Stimulated activated memory B cell treated with anti-CD40 and anti-IgM and Interleukin-4, amounts not matched to agents 10 μg/mL and 1 μg/mL and 100 μg/mL, for 72 hours (primary cell): ENCODE measurements around the gene CLCN7.

ENCODE experiments used
- ATAC-seq: fragments of 150-1000 bp; cut with Tn5 transposase; 2 replicates; pipeline ENCODE4 v1.10.0; 2021
- H3K27ac Mint-ChIP-seq: one replicate; pipeline ENCODE4 v1.8.0; 2022; ENCODE audit warnings: mild to moderate bottlenecking, mixed read lengths
- H3K27me3 Mint-ChIP-seq: one replicate; pipeline ENCODE4 v1.8.0; 2022; ENCODE audit warnings: mixed read lengths
- H3K36me3 Mint-ChIP-seq: one replicate; pipeline ENCODE4 v1.8.0; 2022; ENCODE audit warnings: mixed read lengths
- H3K4me1 Mint-ChIP-seq: one replicate; pipeline ENCODE4 v1.8.0; 2022; ENCODE audit warnings: mixed read lengths
- H3K4me3 Mint-ChIP-seq: one replicate; pipeline ENCODE4 v1.8.0; 2022; ENCODE audit warnings: mild to moderate bottlenecking, moderate library complexity, mixed read lengths
- H3K9me3 Mint-ChIP-seq: one replicate; pipeline ENCODE4 v1.8.0; 2022; ENCODE audit warnings: mixed read lengths

The CLCN7 gene

GRCh38 chr16:1495211-1495888, 20.5 kb upstream of the CLCN7 start:
- no peak overlapping the region for H3K4me3 Mint-ChIP-seq
- H3K36me3 Mint-ChIP-seq = peaks cover 26% of the 10 kb centered on the region
- H3K4me1 Mint-ChIP-seq = peaks cover 20% of the 10 kb centered on the region
- H3K27ac Mint-ChIP-seq = no peak overlapping the region
- no peak for ATAC-seq
- no peaks in the 10 kb centered on the region for H3K27me3 Mint-ChIP-seq
- no peaks in the 10 kb centered on the region for H3K9me3 Mint-ChIP-seq

GRCh38 chr16:1494711-1495110, 19.9 kb upstream of the CLCN7 start:
- Mint-ChIP-seq H3K27me3 (no peaks in the 10 kb centered on the region), H3K27ac (no peak overlapping the region), H3K36me3 (peaks cover 26% of the 10 kb centered on the region), H3K9me3 (no peaks in the 10 kb centered on the region), H3K4me3 (no peak overlapping the region), H3K4me1 (peaks cover 20% of the 10 kb centered on the region)
- ATAC-seq = no peak

GRCh38 chr16:1494129-1494640, 19.4 kb upstream of the CLCN7 start:
- H3K36me3 Mint-ChIP-seq = peaks cover 26% of the 10 kb centered on the region
- H3K27me3 Mint-ChIP-seq = no peaks in the 10 kb centered on the region
- peak overlapping the region; percentile 97 for H3K27ac Mint-ChIP-seq
- H3K4me3 Mint-ChIP-seq = peak overlapping the region; percentile 95
- H3K9me3 Mint-ChIP-seq = no peaks in the 10 kb centered on the region
- no peak for ATAC-seq
- peaks cover 20% of the 10 kb centered on the region for H3K4me1 Mint-ChIP-seq

- Mint-ChIP-seq H3K9me3 (no peaks in the 10 kb centered on the region), H3K4me3 (peak overlapping the region; percentile 95), H3K27me3 (no peaks in the 10 kb centered on the region), H3K4me1 (peaks cover 20% of the 10 kb centered on the region), H3K27ac (peak overlapping the region; percentile 97), H3K36me3 (peaks cover 23% of the 10 kb centered on the region)
- ATAC-seq = peak; percentile 0
Observed at GRCh38 chr16:1493746-1494094, 18.9 kb upstream of the CLCN7 start.

- no peaks in the 10 kb centered on the region for H3K27me3 Mint-ChIP-seq
- H3K4me3 Mint-ChIP-seq = peak within 1 kb of the TSS; percentile 95
- H3K9me3 Mint-ChIP-seq = no peaks in the 10 kb centered on the region
- peak; percentile 91 for ATAC-seq
- peak within 1 kb of the TSS; percentile 97 for H3K27ac Mint-ChIP-seq
- peaks cover 17% of the 10 kb centered on the region for H3K36me3 Mint-ChIP-seq
- peaks cover 20% of the 10 kb centered on the region for H3K4me1 Mint-ChIP-seq
Observed at GRCh38 chr16:1492923-1493745, 18.3 kb upstream of the CLCN7 start, which contains the start of gene TELO2. TELO2 (plus strand) TSS chr16:1493360; CDS start chr16:1494282, 922 bp downstream.

- Mint-ChIP-seq H3K9me3 (no peaks in the 10 kb centered on the region), H3K4me1 (peaks cover 20% of the 10 kb centered on the region), H3K36me3 (peaks cover 9% of the 10 kb centered on the region), H3K27me3 (no peaks in the 10 kb centered on the region), H3K27ac (peak overlapping the region; percentile 97), H3K4me3 (peak overlapping the region; percentile 95)
- no peak for ATAC-seq
Observed at GRCh38 chr16:1492082-1492922, 17.5 kb upstream of the CLCN7 start.

GRCh38 chr16:1491327-1491726, 16.5 kb upstream of the CLCN7 start:
- H3K27me3 Mint-ChIP-seq = no peaks in the 10 kb centered on the region
- no peak for ATAC-seq
- H3K27ac Mint-ChIP-seq = no peak overlapping the region
- peaks cover 1% of the 10 kb centered on the region for H3K36me3 Mint-ChIP-seq
- peaks cover 20% of the 10 kb centered on the region for H3K4me1 Mint-ChIP-seq
- H3K4me3 Mint-ChIP-seq = no peak overlapping the region
- H3K9me3 Mint-ChIP-seq = no peaks in the 10 kb centered on the region

- H3K27me3 Mint-ChIP-seq = no peaks in the 10 kb centered on the region
- H3K27ac Mint-ChIP-seq = peak overlapping the region; percentile 33
- ATAC-seq = no peak
- no peak overlapping the region for H3K4me3 Mint-ChIP-seq
- H3K9me3 Mint-ChIP-seq = no peaks in the 10 kb centered on the region
- peaks cover 14% of the 10 kb centered on the region for H3K4me1 Mint-ChIP-seq
- no peaks in the 10 kb centered on the region for H3K36me3 Mint-ChIP-seq
Observed at GRCh38 chr16:1489077-1489476, 14.2 kb upstream of the CLCN7 start.

GRCh38 chr16:1488619-1489018, 13.8 kb upstream of the CLCN7 start, which contains the start of gene PTX4:
PTX4 (minus strand) TSS chr16:1488944; CDS start chr16:1488909, 35 bp downstream.
- Mint-ChIP-seq H3K9me3 (no peaks in the 10 kb centered on the region), H3K36me3 (no peaks in the 10 kb centered on the region), H3K27me3 (no peaks in the 10 kb centered on the region), H3K4me1 (peaks cover 10% of the 10 kb centered on the region), H3K4me3 (no peak within 1 kb of the TSS), H3K27ac (peak within 1 kb of the TSS; percentile 33)
- ATAC-seq = no peak

- Mint-ChIP-seq H3K4me1 (peaks cover 10% of the 10 kb centered on the region), H3K4me3 (no peak overlapping the region), H3K27me3 (no peaks in the 10 kb centered on the region), H3K9me3 (no peaks in the 10 kb centered on the region), H3K27ac (peak overlapping the region; percentile 33), H3K36me3 (no peaks in the 10 kb centered on the region)
- peak; percentile 2 for ATAC-seq
Observed at GRCh38 chr16:1488054-1488601, 13.3 kb upstream of the CLCN7 start.

GRCh38 chr16:1487395-1488053, 12.7 kb upstream of the CLCN7 start:
- Mint-ChIP-seq H3K4me3 (no peak overlapping the region), H3K27ac (peak overlapping the region; percentile 70), H3K9me3 (no peaks in the 10 kb centered on the region), H3K36me3 (no peaks in the 10 kb centered on the region), H3K4me1 (peaks cover 6% of the 10 kb centered on the region), H3K27me3 (no peaks in the 10 kb centered on the region)
- ATAC-seq = no peak

- Mint-ChIP-seq H3K27me3 (no peaks in the 10 kb centered on the region), H3K9me3 (no peaks in the 10 kb centered on the region), H3K4me1 (peaks cover 6% of the 10 kb centered on the region), H3K36me3 (no peaks in the 10 kb centered on the region), H3K27ac (peak overlapping the region; percentile 70), H3K4me3 (no peak overlapping the region)
- ATAC-seq = no peak
Observed at GRCh38 chr16:1486551-1487390, 11.9 kb upstream of the CLCN7 start.

GRCh38 chr16:1485847-1486496, 11.1 kb upstream of the CLCN7 start:
- Mint-ChIP-seq H3K9me3 (no peaks in the 10 kb centered on the region), H3K27me3 (no peaks in the 10 kb centered on the region), H3K4me3 (no peak overlapping the region), H3K4me1 (peaks cover 14% of the 10 kb centered on the region), H3K27ac (no peak overlapping the region), H3K36me3 (no peaks in the 10 kb centered on the region)
- no peak for ATAC-seq
